ENCODE data around the gene INPP4B. TPM values are rescaled to one million over a fixed set of nuclear protein-coding genes. Genes with fewer than 3 reads are reported as not detected.
"Not testable (repeated sequence)": the region's sequence is repeated elsewhere in the genome, so short reads cannot be mapped to it uniquely, and the experiment has no call there.

The INPP4B gene
- total RNA-seq, 1 experiment from 2014 or later, result 53.7 TPM

- BruUV-seq (replicated peaks), result no TSS peak
- DNase-seq, result no peak
- H3K9me2 ChIP-seq (ENCODE audit: insufficient read depth), result no peaks in the 10 kb centered on the region
- H3K4me3 ChIP-seq, result no peak overlapping the region
- no peaks in the 10 kb centered on the region for H3K27me3 ChIP-seq (ENCODE audit: insufficient read depth, low read depth)
- ChIA-PET CTCF (no interaction called here), POLR2A (ENCODE audit: unreplicated experiment) (no interaction called here)
- intact Hi-C loops (cut with micrococcal nuclease; ENCODE audit: unreplicated experiment), result no loop called here
- H3K36me3 ChIP-seq (ENCODE audit: low read depth), result no peaks in the 10 kb centered on the region
- no peaks in the 10 kb centered on the region for H3K4me1 ChIP-seq (replicated peaks; ENCODE audit: insufficient read depth)
- no peaks in the 10 kb centered on the region for H3F3A ChIP-seq (ENCODE audit: insufficient read depth, low read depth)
- H4K20me1 ChIP-seq (ENCODE audit: insufficient read depth), result no peaks in the 10 kb centered on the region
- H3K27ac ChIP-seq, result no peak overlapping the region
- no peak overlapping the region for H2AFZ ChIP-seq
- TF ChIP-seq EZH2 (IDR thresholded peaks at IDR 0.05; ENCODE audit: low read depth), result no peak
- TF ChIP-seq CTCF (conservative IDR thresholded peaks at IDR 0.05), result no peak
- H3K79me2 ChIP-seq (ENCODE audit: low read depth), result no peaks in the 10 kb centered on the region
- no peaks in the 10 kb centered on the region for H3K9me3 ChIP-seq (ENCODE audit: insufficient read depth, low read depth)
- no peak overlapping the region for H3K4me2 ChIP-seq
Observed at GRCh38 chr4:142809559-142809958, 36.5 kb downstream of the INPP4B start.

- POLR2A ChIA-PET (ENCODE audit: unreplicated experiment); H3F3A ChIP-seq (ENCODE audit: insufficient read depth, low read depth); BruUV-seq (replicated peaks); H3K36me3 ChIP-seq (ENCODE audit: low read depth); H3K27ac ChIP-seq; H3K4me2 ChIP-seq; H3K4me1 ChIP-seq (replicated peaks; ENCODE audit: insufficient read depth); H3K79me2 ChIP-seq (ENCODE audit: low read depth); H3K9me3 ChIP-seq (ENCODE audit: insufficient read depth, low read depth); CTCF ChIA-PET; H3K4me3 ChIP-seq; H3K9me2 ChIP-seq (ENCODE audit: insufficient read depth); intact Hi-C loops (cut with micrococcal nuclease; ENCODE audit: unreplicated experiment); H3K27me3 ChIP-seq (ENCODE audit: insufficient read depth, low read depth); H2AFZ ChIP-seq; DNase-seq; H4K20me1 ChIP-seq (ENCODE audit: insufficient read depth): not testable (repeated sequence)
Observed at GRCh38 chr4:142803879-142804278, 42.2 kb downstream of the INPP4B start.

- intact Hi-C loops (cut with micrococcal nuclease; ENCODE audit: unreplicated experiment), result loop anchor here (1.0 kb wide), 1 partner anchor 30 kb away; no protein-coding TSS in a partner anchor
- ChIA-PET CTCF (no interaction called here), POLR2A (ENCODE audit: unreplicated experiment) (no interaction called here)
- no peaks in the 10 kb centered on the region for H3F3A ChIP-seq (ENCODE audit: insufficient read depth, low read depth)
- DNase-seq, result peak; percentile 17 to 55
- no peaks in the 10 kb centered on the region for H4K20me1 ChIP-seq (ENCODE audit: insufficient read depth)
- TF ChIP-seq EZH2 (IDR thresholded peaks at IDR 0.05; ENCODE audit: low read depth) (no peak), CTCF (conservative IDR thresholded peaks at IDR 0.05) (no peak)
- BruUV-seq (replicated peaks), result no TSS peak
- H3K9me2 ChIP-seq (ENCODE audit: insufficient read depth), result no peaks in the 10 kb centered on the region
- H3K79me2 ChIP-seq (ENCODE audit: low read depth), result no peaks in the 10 kb centered on the region
- no peak overlapping the region for H3K4me2 ChIP-seq
- no peaks in the 10 kb centered on the region for H3K27me3 ChIP-seq (ENCODE audit: insufficient read depth, low read depth)
- no peaks in the 10 kb centered on the region; the same call in 1 of the 2 replicates for H3K9me3 ChIP-seq (ENCODE audit: insufficient read depth, low read depth)
- no peak overlapping the region for H3K27ac ChIP-seq
- no peak overlapping the region for H3K4me3 ChIP-seq
- H3K4me1 ChIP-seq (replicated peaks; ENCODE audit: insufficient read depth), result no peaks in the 10 kb centered on the region; the same call in 1 of the 2 replicates
- no peak overlapping the region for H2AFZ ChIP-seq
- H3K36me3 ChIP-seq (ENCODE audit: low read depth), result 0 out of 2 replicates have a peak, but pooled peaks cover 5% of the 10 kb centered on the region
Observed at GRCh38 chr4:142801966-142802365, 44.1 kb downstream of the INPP4B start.

GRCh38 chr4:142781114-142781513 is 65.0 kb downstream of the INPP4B start:
- H3K27me3 ChIP-seq (ENCODE audit: insufficient read depth, low read depth), result no peaks in the 10 kb centered on the region
- no peak overlapping the region for H3K27ac ChIP-seq
- POLR2A ChIA-PET (ENCODE audit: unreplicated experiment), result interaction anchor here (0.8 kb wide), 1 partner anchor 70 kb away, joined by 4 read pairs; no protein-coding TSS in a partner anchor
- H3K79me2 ChIP-seq (ENCODE audit: low read depth), result no peaks in the 10 kb centered on the region
- peaks cover 6% of the 10 kb centered on the region; the same call in 1 of the 2 replicates for H3K4me1 ChIP-seq (replicated peaks; ENCODE audit: insufficient read depth)
- no peak overlapping the region for H2AFZ ChIP-seq
- no peak for TF ChIP-seq EZH2 (IDR thresholded peaks at IDR 0.05; ENCODE audit: low read depth)
- TF ChIP-seq CTCF (conservative IDR thresholded peaks at IDR 0.05), result no peak
- H3K9me2 ChIP-seq (ENCODE audit: insufficient read depth), result no peaks in the 10 kb centered on the region
- no peak for DNase-seq
- H3K9me3 ChIP-seq (ENCODE audit: insufficient read depth, low read depth), result no peaks in the 10 kb centered on the region
- no TSS peak for BruUV-seq (replicated peaks)
- H3K36me3 ChIP-seq (ENCODE audit: low read depth), result no peaks in the 10 kb centered on the region
- no peaks in the 10 kb centered on the region for H3F3A ChIP-seq (ENCODE audit: insufficient read depth, low read depth)
- no peak overlapping the region for H3K4me3 ChIP-seq
- H3K4me2 ChIP-seq, result no peak overlapping the region
- no peaks in the 10 kb centered on the region for H4K20me1 ChIP-seq (ENCODE audit: insufficient read depth)
- intact Hi-C loops (cut with micrococcal nuclease; ENCODE audit: unreplicated experiment), result no loop called here
- CTCF ChIA-PET, result no interaction called here
